H1 (cell line): Measurements from ENCODE around the gene PSME4. TPM values are rescaled to one million over a fixed set of nuclear protein-coding genes. Genes with fewer than 3 reads are reported as not detected.

Experiments
- CTCF ChIA-PET: fragments of 300-600 bp; sonication (Branson Sonifier 250); formaldehyde crosslinking; loops from one replicate; lab custom pipeline; 2021; ENCODE audit not compliant: partially characterized antibody; lab: Charles Lee
- POLR2A ChIA-PET: fragments of 300-600 bp; sonication (Branson Sonifier 250); formaldehyde crosslinking; loops from one replicate; lab custom pipeline; 2021; ENCODE audit warnings: inconsistent platforms; ENCODE audit not compliant: partially characterized antibody; lab: Charles Lee
- DNase-seq, 2 experiments: peaks; one replicate each; pipeline versions ENCODE4 v3.0.0 to v3.0.0-alpha.2; 2010 to 2022; ENCODE audit warnings: low spot score in 2 of 2, low read depth in 1 of 2, mixed read lengths in 1 of 2
- FAIRE-seq: peaks from 2 replicates; lab custom pipeline; 2011; peaks lifted over from hg19 to GRCh38; lab: Jason Lieb, UNC
- H2AFZ ChIP-seq: 2 replicates; pipeline ENCODE4 v1.8.1; 2012; ENCODE audit warnings: low read length, inconsistent platforms
- H2AK5ac ChIP-seq: 2 replicates; pipeline ENCODE4 v1.6.1; 2013; ENCODE audit warnings: low read depth, low read length
- H2BK120ac ChIP-seq: replicated peaks from 2 replicates; pipeline ENCODE3; 2013; ENCODE audit warnings: low read depth, low read length, inconsistent platforms
- H2BK12ac ChIP-seq: 2 replicates; pipeline ENCODE4 v1.6.1; 2013; ENCODE audit warnings: low read depth, low read length
- H2BK15ac ChIP-seq: 2 replicates; pipeline ENCODE4 v1.6.1; 2013; ENCODE audit warnings: low read length
- H2BK20ac ChIP-seq: 2 replicates; pipeline ENCODE4 v1.6.1; 2013; ENCODE audit warnings: low read length
- H2BK5ac ChIP-seq: 2 replicates; pipeline ENCODE4 v1.6.1; 2013; ENCODE audit warnings: low read depth, low read length
- H3K14ac ChIP-seq: 2 replicates; pipeline ENCODE4 v1.6.1; 2013; ENCODE audit warnings: inconsistent platforms; ENCODE audit not compliant: insufficient read length
- H3K18ac ChIP-seq: 2 replicates; pipeline ENCODE4 v1.6.1; 2013; ENCODE audit warnings: low read length; ENCODE audit errors: extremely low read depth
- H3K23ac ChIP-seq: 2 replicates; pipeline ENCODE4 v1.6.1; 2013; ENCODE audit warnings: inconsistent platforms; ENCODE audit not compliant: insufficient read length
- H3K23me2 ChIP-seq: 2 replicates; pipeline ENCODE4 v1.6.1; 2013; ENCODE audit warnings: low read depth, low read length
- H3K27ac ChIP-seq: 2 replicates; pipeline ENCODE4 v1.6.1; 2011; ENCODE audit warnings: low read depth, low read length, inconsistent platforms
- H3K27me3 ChIP-seq, 4 experiments: replicated peaks in 1 of 4; 1 replicate in 1 of 4; 2 replicates in 3 of 4; pipeline versions ENCODE4 v1.6.1 to v1.8.1; 2011 to 2013; ENCODE audit warnings: low read length in 3 of 4, mild to moderate bottlenecking in 3 of 4, inconsistent platforms in 2 of 4, mixed read lengths in 2 of 4, moderate library complexity in 1 of 4; ENCODE audit not compliant: control insufficient read depth in 3 of 4, insufficient read depth in 3 of 4; ENCODE audit errors: extremely low read depth in 1 of 4
- H3K36me3 ChIP-seq, 4 experiments: 2 replicates each; pipeline versions ENCODE4 v1.6.1 to v1.8.1; 2011 to 2013; ENCODE audit warnings: mild to moderate bottlenecking in 4 of 4, low read length in 3 of 4, moderate library complexity in 2 of 4, control low read depth in 1 of 4, inconsistent platforms in 1 of 4; ENCODE audit not compliant: insufficient read depth in 4 of 4, control insufficient read depth in 2 of 4
- H3K4ac ChIP-seq: replicated peaks from 2 replicates; pipeline ENCODE3; 2013; ENCODE audit warnings: low read length, low read depth, mixed read lengths, inconsistent platforms; ENCODE audit not compliant: insufficient read length
- H3K4me1 ChIP-seq, 4 experiments: replicated peaks in 1 of 4; 1 replicate in 1 of 4; 2 replicates in 3 of 4; pipeline versions ENCODE4 v1.6.1 to v1.8.1; 2011 to 2013; ENCODE audit warnings: low read length in 3 of 4, inconsistent platforms in 2 of 4, mixed read lengths in 1 of 4; ENCODE audit not compliant: insufficient read depth in 4 of 4, control insufficient read depth in 3 of 4
- H3K4me2 ChIP-seq, 2 experiments: 2 replicates each; pipeline versions ENCODE4 v1.6.1 to v1.8.1; 2011 to 2013; ENCODE audit warnings: low read depth in 2 of 2, low read length in 2 of 2, control low read depth in 1 of 2, inconsistent platforms in 1 of 2, mild to moderate bottlenecking in 1 of 2; ENCODE audit not compliant: insufficient read depth in 1 of 2
- H3K4me3 ChIP-seq, 4 experiments: fragments of 200-600, 300-600 bp in 1 of 4; sonication (generic), shearing (Covaris generic), sonication (Bioruptor Twin) in 1 of 4; 2 replicates each; pipeline versions ENCODE4 v1.5.1 to v1.8.1; 2011 to 2016; ENCODE audit warnings: low read length in 4 of 4, low read depth in 3 of 4, control low read depth in 2 of 4, inconsistent platforms in 2 of 4, mild to moderate bottlenecking in 2 of 4, mixed read lengths in 1 of 4, moderate library complexity in 1 of 4; ENCODE audit not compliant: insufficient read depth in 2 of 4; ENCODE audit errors: extremely low read depth in 1 of 4
- H3K56ac ChIP-seq: replicated peaks from 2 replicates; pipeline ENCODE3; 2013; ENCODE audit warnings: low read depth, mild to moderate bottlenecking, mixed read lengths, low read length, inconsistent platforms; ENCODE audit not compliant: insufficient read length
- H3K79me1 ChIP-seq: 2 replicates; pipeline ENCODE4 v1.6.1; 2013; ENCODE audit warnings: low read depth, low read length, control low read depth
- H3K79me2 ChIP-seq, 2 experiments: 2 replicates each; pipeline versions ENCODE4 v1.6.1 to v1.8.1; 2012 to 2013; ENCODE audit warnings: low read length in 2 of 2, mild to moderate bottlenecking in 2 of 2, inconsistent platforms in 1 of 2; ENCODE audit not compliant: insufficient read depth in 2 of 2, control insufficient read depth in 1 of 2
- H3K9ac ChIP-seq, 4 experiments: replicated peaks in 1 of 4; 1 replicate in 1 of 4; 2 replicates in 3 of 4; pipeline versions ENCODE4 v1.6.1 to v1.8.1; 2011 to 2013; ENCODE audit warnings: low read depth in 3 of 4, low read length in 3 of 4, control low read depth in 2 of 4, mild to moderate bottlenecking in 2 of 4, moderate library complexity in 2 of 4, inconsistent platforms in 1 of 4; ENCODE audit errors: extremely low read depth in 1 of 4
- H3K9me3 ChIP-seq, 2 experiments: 2 replicates each; pipeline versions ENCODE4 v1.6.1 to v1.8.1; 2012 to 2013; ENCODE audit warnings: mild to moderate bottlenecking in 2 of 2, moderate library complexity in 2 of 2, control low read depth in 1 of 2, inconsistent platforms in 1 of 2, low read depth in 1 of 2, low read length in 1 of 2, mixed read lengths in 1 of 2; ENCODE audit not compliant: insufficient read depth in 2 of 2
- H4K20me1 ChIP-seq, 2 experiments: replicated peaks in 1 of 2; 2 replicates each; pipeline versions ENCODE3 to v1.8.1; 2011 to 2013; ENCODE audit warnings: inconsistent platforms in 2 of 2, low read length in 2 of 2, mild to moderate bottlenecking in 1 of 2; ENCODE audit not compliant: insufficient read depth in 2 of 2, control insufficient read depth in 1 of 2
- H4K5ac ChIP-seq: 2 replicates; pipeline ENCODE4 v1.6.1; 2013; ENCODE audit warnings: low read length, low read depth, mixed read lengths, inconsistent platforms; ENCODE audit not compliant: insufficient read length
- H4K8ac ChIP-seq: 2 replicates; pipeline ENCODE4 v1.8.0; 2013; ENCODE audit warnings: mild to moderate bottlenecking, moderate library complexity, low read length, inconsistent platforms; ENCODE audit not compliant: insufficient read depth; ENCODE audit errors: extremely low read depth
- H4K91ac ChIP-seq: replicated peaks from 2 replicates; pipeline ENCODE3; 2013; ENCODE audit warnings: low read length, mixed read lengths, inconsistent platforms; ENCODE audit not compliant: insufficient read length
- ATF2 ChIP-seq: IDR thresholded peaks from 2 replicates; pipeline ENCODE4 v1.6.1; 2012; ENCODE audit warnings: low read length, inconsistent platforms
- BCL11A ChIP-seq, 2 experiments: IDR thresholded peaks; one replicate each; pipeline ENCODE4 v1.6.1; 2011; ENCODE audit warnings: low read depth in 2 of 2, low read length in 2 of 2, mild to moderate bottlenecking in 2 of 2
- CBX5 ChIP-seq: fragments of 300-800, 300-1000 bp; sonication (generic); IDR thresholded peaks from 2 replicates; pipeline ENCODE4 v1.7.1; 2016; ENCODE audit warnings: antibody characterized with exemption, low read length, low read depth
- CEBPB ChIP-seq: IDR thresholded peaks from 2 replicates; pipeline ENCODE4 v1.6.1; 2012; ENCODE audit warnings: low read depth, low read length
- CHD2 ChIP-seq: IDR thresholded peaks from 2 replicates; pipeline ENCODE4 v1.6.1; 2012; ENCODE audit warnings: low read length, improper control_type of control experiment
- FOSL1 ChIP-seq: IDR thresholded peaks from 2 replicates; pipeline ENCODE4 v1.6.1; 2011; ENCODE audit warnings: mild to moderate bottlenecking, low read depth, low read length, moderate library complexity; ENCODE audit not compliant: insufficient read depth
- KDM5A ChIP-seq: fragments of 200-600 bp; IDR thresholded peaks from 2 replicates; pipeline ENCODE4 v1.7.1; 2012; ENCODE audit warnings: mild to moderate bottlenecking, low read length, inconsistent platforms, mixed read lengths
- RAD21 ChIP-seq, 2 experiments: IDR thresholded peaks in 1 of 2; conservative IDR thresholded peaks in 1 of 2; 2 replicates each; pipeline ENCODE4 v1.6.1; 2011; ENCODE audit warnings: low read depth in 2 of 2, low read length in 2 of 2, improper control_type of control experiment in 1 of 2, inconsistent platforms in 1 of 2, mild to moderate bottlenecking in 1 of 2, moderate library complexity in 1 of 2
- TEAD4 ChIP-seq: IDR thresholded peaks from 2 replicates; pipeline ENCODE4 v1.6.1; 2012; ENCODE audit warnings: low read depth, low read length, inconsistent platforms, mixed read lengths
- USF2 ChIP-seq: IDR thresholded peaks from 2 replicates; pipeline ENCODE4 v1.6.1; 2011; ENCODE audit warnings: low read length, improper control_type of control experiment
- WGBS, 2 experiments: shearing (Covaris generic) in 1 of 2; methylation state at CpG; one replicate each; pipeline versions ENCODE4 v1.1.6 to v1.1.7; 2013 to 2015; ENCODE audit warnings: low lambda C conversion rate in 2 of 2, mixed read lengths in 2 of 2, inconsistent platforms in 1 of 2, low coverage in 1 of 2, missing lambda C conversion rate in 1 of 2; ENCODE audit not compliant: insufficient replicate concordance in 2 of 2, insufficient coverage in 1 of 2, insufficient read length in 1 of 2; ENCODE audit errors: extremely low coverage in 1 of 2, missing lambda C conversion rate in 1 of 2; 5-methylcytosine and 5-hydroxymethylcytosine counted together
- polyA plus RNA-seq, 7 experiments: library from polyadenylated mRNA; depleted of rRNA in 3 of 7; stranded (reverse) in 5 of 7; unstranded in 2 of 7; fragments of >200 nt in 5 of 7; fragments of 200-250 nt in 2 of 7; gene quantifications; 1 replicate in 5 of 7; 2 replicates in 1 of 7; 4 replicates in 1 of 7; pipeline versions ENCODE4 v1.2.1 to v1.2.3, GENCODE V29; 2011 to 2013; ENCODE audit warnings: missing spikeins in 2 of 7, mixed read lengths in 2 of 7
- total RNA-seq: library from RNA; stranded (reverse); fragmentation: NEBNext Ultra II Directional; extraction: Animal tissue kit (Norgen Biotek cat#: 25700); gene quantifications from 2 replicates; pipeline ENCODE4 v1.2.1, GENCODE V29; 2021

Gene PSME4
- total and polyA plus RNA-seq, 2 of the 8 experiments (the other 6 are each of a cell fraction or from before 2014, with no cell fraction given): 42.2 to 116 TPM

- WGBS, 2 experiments: 88% methylated on average over 2 of the region's 2 CpGs; no CpG with 5 or more reads in 1 of the 2 experiments
- no peak for FAIRE-seq
Observed at GRCh38 chr2:53867773-53868172, 103.0 kb downstream of the PSME4 start.

More at GRCh38 chr2:53867773-53868172, 103.0 kb downstream of the PSME4 start:
- H3K79me1 ChIP-seq: no peaks in the 10 kb centered on the region
- H3K79me2 ChIP-seq: no peaks in the 10 kb centered on the region
- ChIA-PET POLR2A (interaction anchor here (1.2 to 1.5 kb wide), 2 partner anchors 11 to 12 kb away, joined by 3 to 4 read pairs; no protein-coding TSS in a partner anchor), CTCF (no interaction called here)
- H4K91ac ChIP-seq: no peak overlapping the region
- H3K27ac ChIP-seq: no peak overlapping the region
- H2AFZ ChIP-seq: no peak overlapping the region
- H4K20me1 ChIP-seq: peaks cover 0 to 2% of the 10 kb centered on the region in 2 experiments
- no peak overlapping the region for H3K23ac ChIP-seq
- no peak overlapping the region for H3K14ac ChIP-seq
- no peak overlapping the region for H2BK20ac ChIP-seq
- H2BK12ac ChIP-seq: no peak overlapping the region
- H2BK15ac ChIP-seq: no peak overlapping the region
- peaks cover 3 to 55% (median 21%) of the 10 kb centered on the region in 4 experiments; a peak in 6 of 8 replicates for H3K36me3 ChIP-seq
- H2BK120ac ChIP-seq: no peak overlapping the region
- no peak overlapping the region for H3K56ac ChIP-seq
- H3K4me1 ChIP-seq: no peaks in the 10 kb centered on the region
- H4K8ac ChIP-seq: no peak overlapping the region
- no peaks in the 10 kb centered on the region for H3K27me3 ChIP-seq
- H3K4me2 ChIP-seq: no peak overlapping the region
- H3K4ac ChIP-seq: no peak overlapping the region
- no peak overlapping the region for H3K4me3 ChIP-seq
- DNase-seq: no peak
- no peak overlapping the region for H2AK5ac ChIP-seq
- no peaks in the 10 kb centered on the region for H3K9me3 ChIP-seq
- H3K23me2 ChIP-seq: no peaks in the 10 kb centered on the region
- TF ChIP-seq KDM5A: no peak
- TF ChIP-seq BCL11A (IDR thresholded peaks at IDR 0.05; ENCODE audit: low read depth in 2 of 2, low read length in 2 of 2): no peak
- no peak for TF ChIP-seq CHD2
- TF ChIP-seq TEAD4: no peak
- TF ChIP-seq RAD21 (IDR thresholded peaks at IDR 0.05 in 1 of 2, conservative IDR thresholded peaks at IDR 0.05 in 1 of 2; ENCODE audit: low read depth in 2 of 2, low read length in 2 of 2): no peak
- no peak for TF ChIP-seq FOSL1
- no peak for TF ChIP-seq ATF2
- TF ChIP-seq USF2: no peak
- TF ChIP-seq CEBPB: no peak
- no peak for TF ChIP-seq CBX5
- H3K9ac ChIP-seq: no peak overlapping the region
- H4K5ac ChIP-seq: no peak overlapping the region
- no peak overlapping the region for H2BK5ac ChIP-seq
- H3K18ac ChIP-seq: no peak overlapping the region
